HG02852 (cell line): Measurements from ENCODE around the gene IL17B.

Experiments
- ATAC-seq: cut with Tn5 transposase; IDR thresholded peaks from one replicate; pipeline ENCODE4 v1.9.1; 2021; ENCODE audit warnings: mild to moderate bottlenecking, moderate library complexity; ENCODE audit not compliant: unreplicated experiment

IL17B gene

GRCh38 chr5:149415066-149415967 lies 36.2 kb upstream of the IL17B start:
- ATAC-seq: no peak

GRCh38 chr5:149414405-149415065 lies 35.4 kb upstream of the IL17B start:
- no peak for ATAC-seq

DNA sequence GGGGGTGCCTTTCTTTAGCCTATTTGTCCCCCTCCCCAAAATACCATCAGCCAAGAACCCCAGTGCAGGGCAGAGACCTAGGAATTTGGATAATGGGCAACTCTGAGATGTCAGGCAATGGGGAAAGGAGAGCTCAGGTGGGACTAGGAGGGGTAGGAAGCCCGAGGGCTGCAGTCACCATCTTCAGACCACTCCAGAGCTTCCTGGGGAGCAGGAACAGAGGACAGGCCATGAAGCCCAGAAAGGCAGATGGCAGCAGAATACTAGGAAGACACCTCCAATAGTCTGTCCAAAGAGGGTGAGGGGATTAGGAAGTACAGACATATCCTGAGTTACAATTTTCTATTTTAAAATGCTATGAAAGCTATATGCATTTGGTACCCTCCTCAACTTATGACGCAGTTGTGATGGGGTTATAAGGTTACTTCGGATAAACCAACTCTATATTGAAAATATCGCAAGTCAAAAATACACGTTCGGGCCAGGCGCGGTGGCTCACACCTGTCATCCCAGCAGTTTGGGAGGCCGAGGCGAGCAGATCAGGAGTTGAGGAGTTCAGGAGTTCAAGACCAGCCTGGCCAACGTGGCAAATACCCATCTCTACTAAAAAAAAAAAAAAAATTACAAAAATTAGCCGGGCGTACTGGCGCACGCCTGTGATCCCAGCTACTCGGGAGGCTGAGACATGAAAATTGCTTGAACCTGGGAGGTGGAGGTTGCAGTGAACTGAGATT lies 34.6 kb upstream of the IL17B start:
- no peak for ATAC-seq

DNA sequence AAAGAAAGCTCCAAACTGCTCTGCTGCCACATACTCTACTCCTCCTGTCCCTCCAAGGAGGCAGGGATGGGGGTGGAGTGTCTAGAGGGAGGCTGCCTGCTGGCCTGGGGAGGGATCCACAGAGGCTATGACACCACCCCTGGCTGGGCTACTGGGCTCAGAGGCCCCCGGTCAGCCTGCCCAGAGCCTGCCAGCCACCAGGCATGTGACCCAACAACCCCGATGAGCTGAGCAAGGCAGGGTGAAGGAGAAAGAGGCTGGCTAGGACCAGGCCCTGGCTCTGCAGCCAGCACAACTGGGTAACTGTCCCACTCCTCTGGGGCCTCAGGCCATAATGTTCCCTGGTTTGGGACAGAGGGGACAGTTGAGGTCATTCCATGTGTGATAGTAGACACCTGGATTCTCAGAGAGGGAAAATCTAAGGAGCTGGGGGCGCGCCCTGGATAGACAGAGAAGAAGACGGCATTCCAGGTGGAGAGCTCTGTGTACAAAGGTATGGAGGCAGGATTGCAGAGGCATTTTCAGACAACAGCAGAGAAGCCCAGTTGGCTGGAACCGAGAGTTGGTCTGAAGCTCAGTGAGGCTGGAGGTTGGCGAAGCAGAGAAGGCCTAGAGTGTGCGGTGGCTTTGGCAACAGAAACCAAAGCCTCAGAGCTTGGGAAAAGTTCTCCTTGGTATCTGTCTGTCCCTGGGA lies 33.8 kb upstream of the IL17B start:
- no peak for ATAC-seq

- ATAC-seq: no peak
Observed at GRCh38 chr5:149411738-149412519, 32.8 kb upstream of the IL17B start.

DNA sequence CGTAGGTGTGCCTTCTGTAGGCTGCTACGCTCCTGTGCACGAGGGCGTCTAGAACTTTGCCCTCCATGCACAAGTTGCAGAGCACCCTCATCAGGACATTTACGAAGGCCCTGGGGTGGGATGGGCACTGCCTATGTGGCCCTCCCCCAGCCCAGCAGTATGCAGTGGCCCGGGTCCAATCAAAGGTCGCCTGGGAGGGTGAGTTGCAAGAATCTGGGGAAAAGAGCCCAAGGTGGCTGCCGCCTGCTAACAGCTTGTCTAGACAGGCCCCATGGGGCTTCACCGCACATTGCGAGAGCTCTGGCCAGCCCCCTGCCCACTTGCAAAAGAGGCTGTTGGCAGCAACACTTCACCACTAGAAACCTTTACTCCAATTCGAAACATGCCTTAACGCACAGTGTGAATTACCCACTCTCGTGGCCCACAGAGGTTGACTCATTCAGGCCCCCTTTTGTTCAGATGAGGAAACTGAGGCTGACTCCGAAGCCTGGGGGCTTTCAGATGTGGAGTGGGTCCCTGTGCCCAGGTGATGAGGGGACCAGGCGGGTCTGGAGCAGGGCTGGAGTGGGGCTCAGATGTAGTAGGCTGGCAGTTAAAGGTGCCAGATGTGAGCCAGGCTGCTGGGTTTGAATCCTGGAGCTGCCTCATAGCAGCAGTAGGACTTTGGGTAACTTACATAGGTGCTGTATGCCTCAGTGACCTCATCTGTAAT lies 31.8 kb upstream of the IL17B start:
- ATAC-seq: no peak

GRCh38 chr5:149410071-149410470 lies 31.0 kb upstream of the IL17B start:
- no peak for ATAC-seq

DNA sequence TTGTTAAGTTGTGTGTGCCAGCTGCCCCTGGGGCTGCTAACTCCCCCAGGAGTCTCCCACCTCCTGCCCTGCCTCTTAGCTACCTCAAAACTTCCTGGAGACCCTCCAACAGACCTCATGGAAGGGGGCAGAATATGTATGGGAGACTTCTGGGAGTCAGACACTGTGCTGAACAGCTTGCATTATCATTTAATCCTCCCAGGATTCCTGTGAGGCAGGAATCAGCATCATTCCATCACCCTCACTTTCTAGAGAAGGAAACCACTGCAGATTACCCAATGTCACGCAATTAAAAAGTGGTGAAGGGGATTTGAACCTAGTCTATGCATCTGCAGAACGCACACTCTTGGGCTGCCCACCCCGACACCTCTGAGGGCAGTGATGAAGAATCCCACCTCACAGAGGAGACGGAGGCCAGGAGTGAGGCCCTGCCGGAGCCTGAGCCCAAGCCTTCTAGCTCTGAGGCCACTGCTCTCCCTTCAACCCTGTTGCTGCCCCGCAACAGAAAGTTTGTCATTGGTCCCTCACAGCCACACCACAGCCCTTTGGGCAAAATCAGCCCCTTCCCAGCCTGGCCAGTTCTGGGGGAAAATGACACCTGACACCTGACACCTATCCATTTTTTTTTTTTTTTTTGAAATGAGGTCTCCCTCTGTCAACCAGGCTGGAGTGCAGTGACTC lies 30.3 kb upstream of the IL17B start:
- no peak for ATAC-seq

- no peak for ATAC-seq
Observed at GRCh38 chr5:149408252-149409099, 29.4 kb upstream of the IL17B start.

DNA sequence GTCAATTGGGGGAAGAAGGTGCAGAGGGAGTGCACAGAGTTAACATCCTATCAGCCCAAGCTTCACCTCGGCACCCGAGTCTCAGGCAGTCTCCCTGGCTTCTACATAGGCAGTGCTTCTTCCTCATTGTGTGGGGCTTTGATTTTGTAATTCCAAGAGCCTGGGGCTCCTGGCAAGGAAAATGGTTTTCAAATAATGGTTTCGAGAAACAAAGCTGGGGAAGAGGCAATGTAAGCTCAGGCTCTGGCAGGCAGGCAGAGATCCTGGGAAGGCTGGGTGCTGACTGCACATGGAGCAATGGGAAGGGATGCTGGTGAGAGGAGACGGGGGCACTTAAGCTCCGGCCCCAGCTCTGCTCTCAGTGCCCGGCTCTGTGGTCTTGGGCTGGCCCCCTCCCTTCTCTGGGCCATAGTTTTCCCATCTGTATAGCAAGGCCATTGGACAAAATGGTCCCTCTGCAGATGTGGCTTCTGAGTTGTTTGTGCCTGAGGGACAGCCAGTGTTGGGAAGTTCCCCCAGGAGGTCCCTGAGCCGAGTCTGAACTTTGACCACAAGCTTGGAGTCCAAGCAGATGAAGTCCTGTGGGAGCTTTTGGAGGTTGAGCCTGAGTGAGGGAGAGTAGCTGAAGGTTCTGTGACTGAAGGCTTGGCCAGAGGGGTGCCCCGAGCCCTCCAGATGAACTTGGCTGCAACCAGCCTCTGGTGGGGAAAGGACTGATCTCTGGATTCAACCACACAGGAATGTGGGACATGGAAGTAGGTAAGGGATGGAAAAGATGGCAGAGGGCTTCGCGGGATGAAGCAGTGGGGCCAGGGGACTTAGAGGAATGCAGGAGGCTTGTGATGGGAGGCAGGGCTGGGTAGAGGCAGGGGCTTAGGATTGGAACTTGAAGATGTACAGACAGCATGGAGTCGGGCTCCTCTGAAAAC lies 28.5 kb upstream of the IL17B start:
- no peak for ATAC-seq

DNA sequence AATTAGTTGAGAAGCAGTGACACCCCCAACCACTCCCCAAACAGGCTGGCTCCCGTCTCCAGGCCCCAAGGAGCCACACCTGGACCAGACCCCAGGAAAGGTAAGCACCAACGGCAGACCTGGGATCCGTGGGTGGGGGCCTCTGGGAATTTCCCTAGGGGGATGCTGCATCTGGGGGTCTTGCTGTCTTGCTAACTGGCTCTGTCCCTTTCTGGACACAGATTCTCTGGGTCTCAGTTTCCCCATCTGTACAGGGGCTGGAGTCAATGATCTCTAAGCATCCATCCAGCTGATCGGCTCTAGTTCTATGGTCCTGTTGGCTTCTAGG lies 27.9 kb upstream of the IL17B start:
- no peak for ATAC-seq

DNA sequence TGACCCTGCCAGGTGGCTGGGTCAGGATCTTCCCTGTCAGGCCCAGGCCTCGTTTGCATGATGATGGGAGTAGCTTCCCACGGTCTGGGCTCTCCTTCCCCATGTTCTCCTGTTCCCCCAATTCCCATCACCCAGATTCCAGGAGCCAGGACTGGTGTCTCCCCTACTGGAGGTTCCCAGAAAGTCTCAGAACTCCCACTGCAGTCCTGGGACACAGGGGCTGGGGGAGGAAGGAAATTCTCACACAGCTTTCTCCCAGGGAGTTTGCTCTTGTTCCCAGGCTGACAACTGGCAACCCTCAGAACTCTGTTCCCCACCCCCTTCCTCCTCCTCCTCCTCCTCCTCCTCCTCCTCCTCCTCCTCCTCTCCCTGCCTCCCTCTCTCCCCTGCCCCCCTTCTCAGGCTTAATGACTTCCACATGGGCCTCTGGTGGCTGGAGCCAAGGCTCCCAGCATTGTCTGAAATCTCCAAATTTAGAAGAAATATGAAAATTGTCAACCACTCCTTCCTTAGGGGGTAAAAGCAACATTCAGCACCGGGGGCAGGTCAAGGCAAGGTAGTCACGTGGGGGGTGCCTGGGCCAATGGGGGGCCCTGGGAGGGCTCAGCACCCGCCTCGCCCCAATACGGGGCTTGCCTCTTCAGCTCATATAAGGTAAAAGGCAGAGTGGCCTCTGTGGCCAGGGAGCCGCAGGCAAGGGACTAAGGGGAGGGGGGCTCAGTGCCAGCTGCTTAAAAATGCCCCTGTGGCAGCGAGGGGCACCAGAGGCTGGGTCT lies 27.3 kb upstream of the IL17B start:
- ATAC-seq: no peak

DNA sequence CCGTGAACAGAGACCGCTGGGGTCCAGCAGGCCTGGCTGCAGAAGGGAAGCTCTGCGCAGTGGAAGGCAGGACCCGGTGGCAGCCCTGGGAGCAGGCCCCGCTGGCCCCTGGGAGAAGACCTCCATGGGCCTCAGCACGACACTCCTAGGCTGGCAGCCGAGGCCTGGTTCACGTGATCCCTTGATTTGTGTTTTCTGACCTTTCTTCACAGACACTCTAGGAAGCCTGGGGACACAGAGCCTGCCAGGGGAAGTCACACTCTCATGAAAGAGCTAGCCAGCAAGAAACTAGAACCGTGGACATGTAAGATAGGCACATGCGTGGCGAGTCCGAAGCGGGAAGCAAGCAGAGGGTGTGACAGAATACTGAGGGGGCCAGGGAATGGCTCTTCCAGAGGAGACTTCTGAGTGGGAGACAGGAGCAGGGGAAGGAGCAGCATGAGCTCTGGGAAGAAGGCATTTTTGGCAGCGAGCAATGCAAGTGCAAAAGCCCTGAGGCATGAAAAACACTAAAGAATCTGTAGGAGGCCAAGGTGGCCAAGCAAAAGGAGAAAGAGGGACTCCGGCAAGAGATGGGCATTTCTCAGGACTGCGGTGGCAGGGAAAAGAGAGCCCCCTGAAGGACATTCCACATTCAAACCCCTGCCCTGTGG lies 26.6 kb upstream of the IL17B start:
- ATAC-seq: no peak

DNA sequence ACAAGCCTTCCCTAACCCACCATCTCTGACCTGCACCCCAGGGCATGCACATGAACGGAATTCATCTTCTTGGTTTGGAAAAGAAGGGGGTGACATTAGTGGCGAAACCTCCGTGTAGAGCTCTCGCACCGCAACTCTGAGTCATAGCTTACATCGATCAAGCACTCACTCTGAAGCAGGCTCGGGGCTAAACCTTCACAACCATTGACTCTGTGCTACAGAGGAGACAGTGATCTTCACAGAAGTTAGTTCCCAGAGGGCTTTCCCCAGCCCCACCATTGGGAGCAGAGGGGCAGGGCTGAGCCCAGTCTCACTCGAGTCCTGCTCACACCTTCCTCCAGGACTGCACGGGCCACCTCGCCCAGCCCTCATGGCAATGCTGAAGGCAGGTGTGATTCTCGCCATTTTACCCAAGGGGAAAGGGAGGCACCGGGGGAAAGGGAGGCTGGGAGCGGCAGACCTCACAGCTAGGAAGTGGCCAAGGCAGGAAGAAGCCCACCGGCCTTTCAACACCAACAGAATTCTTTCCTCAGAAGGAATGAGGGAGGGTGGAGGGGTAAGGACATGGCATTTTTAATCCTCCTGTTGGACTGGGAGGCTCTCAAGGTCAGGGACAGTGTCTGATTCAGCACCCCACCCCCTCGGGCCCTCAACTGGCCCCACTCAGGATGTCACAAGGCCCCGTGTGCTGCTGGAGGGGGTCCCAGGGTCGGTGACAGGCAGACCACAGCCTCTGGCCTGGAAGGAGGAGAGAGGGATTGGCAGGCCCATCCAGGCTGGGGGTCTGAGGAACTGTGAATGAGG lies 25.9 kb upstream of the IL17B start:
- no peak for ATAC-seq
